ENCODE measurements around the gene LYRM7. TPM values are rescaled to one million over a fixed set of nuclear protein-coding genes. Genes with fewer than 3 reads are reported as not detected.
"Not testable (repeated sequence)": the region's sequence is repeated elsewhere in the genome, so short reads cannot be mapped to it uniquely, and the experiment has no call there.

LYRM7 gene
- total RNA-seq, 1 donor from 2014 or later: 7.7 TPM

- no peak for DNase-seq (ENCODE audit: low spot score)
Measured at GRCh38 chr5:131218392-131218791, 47.6 kb downstream of the LYRM7 start.

DNA sequence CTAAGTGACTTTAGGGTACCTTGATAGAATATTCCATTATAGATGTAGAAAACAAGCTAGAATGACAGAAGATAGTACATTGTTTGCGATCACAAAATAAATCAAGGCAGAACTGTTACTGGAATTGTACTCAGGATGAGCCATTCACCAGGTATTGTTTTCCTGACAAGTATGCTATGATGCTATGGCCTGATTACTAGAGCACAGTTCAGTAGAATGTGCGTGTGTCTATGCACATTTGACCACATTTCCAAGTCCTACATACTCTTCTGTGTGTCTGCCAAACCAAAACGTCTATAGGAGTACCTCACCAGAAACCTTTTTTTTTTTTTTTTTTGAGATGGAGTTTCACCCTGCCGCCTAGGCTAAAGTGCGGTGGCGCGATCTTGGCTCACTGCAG is 49.8 kb downstream of the LYRM7 start:
- DNase-seq (ENCODE audit: low spot score): no peak

DNA sequence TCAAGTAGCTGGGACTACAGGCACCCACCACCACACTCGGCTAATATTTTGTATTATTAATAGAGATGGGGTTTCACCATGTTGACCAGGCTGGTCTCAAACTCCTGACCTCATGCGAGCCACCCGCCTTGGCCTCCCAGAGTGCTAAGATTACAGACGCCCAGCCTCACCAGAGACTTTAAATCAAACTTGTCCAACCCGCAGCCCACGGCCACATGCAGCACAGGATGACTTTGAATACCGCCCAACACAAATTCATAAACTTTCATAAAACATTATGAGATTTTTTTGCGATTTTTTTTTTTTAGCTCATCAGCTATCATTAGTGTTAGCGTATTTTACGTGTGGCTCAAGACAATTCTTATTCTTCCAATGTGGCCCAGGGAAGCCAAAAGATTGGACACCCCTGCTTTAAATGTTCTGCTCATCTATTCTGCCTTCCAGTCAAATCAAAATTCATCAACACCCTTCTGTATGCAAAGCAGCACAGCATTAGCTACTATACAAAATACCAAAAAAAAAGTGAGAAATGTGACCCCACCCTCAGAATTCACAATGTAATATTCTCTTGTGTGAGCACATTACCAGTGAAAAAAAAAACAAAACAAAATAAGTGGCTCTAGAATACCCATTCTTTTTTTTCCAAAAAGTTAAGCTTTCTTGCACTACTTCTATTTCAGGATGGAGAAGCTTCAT is 50.4 kb downstream of the LYRM7 start:
- DNase-seq (ENCODE audit: low spot score): no peak

GRCh38 chr5:131221888-131222287 is 51.1 kb downstream of the LYRM7 start:
- DNase-seq (ENCODE audit: low spot score): no peak

DNA sequence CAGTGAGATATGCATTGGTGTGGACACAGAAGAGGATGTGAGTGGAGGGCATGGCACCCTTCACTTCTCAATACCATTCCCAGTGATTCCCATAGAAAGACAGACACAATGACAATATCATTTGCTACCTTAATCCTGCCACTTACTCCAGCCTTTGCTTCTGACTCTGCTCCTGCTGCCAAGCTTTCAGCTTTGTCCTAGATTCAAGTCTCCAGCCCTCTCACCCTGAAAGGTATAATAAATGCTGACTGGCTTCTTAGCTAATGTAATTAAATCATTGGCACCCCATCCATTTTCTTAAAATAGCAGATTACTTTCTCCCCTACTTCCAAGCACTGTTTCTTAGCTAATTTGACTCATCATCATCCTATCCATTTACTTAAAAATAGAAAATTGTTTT is 52.0 kb downstream of the LYRM7 start:
- no peak for DNase-seq (ENCODE audit: low spot score)

DNA sequence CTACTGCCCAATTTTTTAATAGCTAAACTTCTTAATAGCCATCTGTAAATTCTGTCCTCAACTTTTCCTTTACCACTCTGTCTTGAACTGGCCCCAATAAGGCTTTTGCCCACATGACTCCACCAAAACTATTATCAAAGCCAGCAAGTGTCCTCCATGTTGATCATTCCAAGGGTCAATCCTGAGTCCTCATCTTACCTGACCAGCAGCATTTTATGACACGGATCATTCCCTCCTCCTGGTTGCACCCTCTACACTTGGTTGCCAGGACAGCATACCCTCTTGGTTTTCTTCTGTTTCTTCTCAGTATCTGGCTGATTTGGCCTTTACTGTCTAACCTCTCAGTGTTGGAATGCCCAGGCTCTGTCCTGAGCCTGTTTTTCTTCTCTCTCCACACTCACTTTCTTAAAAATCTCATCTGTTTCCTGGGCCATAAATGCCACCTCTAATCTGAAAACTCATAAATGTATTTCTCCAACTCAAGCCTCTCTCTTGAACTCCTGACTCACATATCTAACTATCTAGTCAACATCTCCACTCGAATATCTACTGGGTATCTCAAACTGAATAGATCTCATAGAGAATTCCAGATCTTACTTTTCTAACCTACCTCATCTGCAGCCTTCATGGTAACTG is 53.1 kb downstream of the LYRM7 start:
- no peak for DNase-seq (ENCODE audit: low spot score)

- no peak for DNase-seq (ENCODE audit: low spot score)
Measured at GRCh38 chr5:131224387-131225201, 53.9 kb downstream of the LYRM7 start.

- no peak for DNase-seq (ENCODE audit: low spot score)
Measured at GRCh38 chr5:131225282-131225974, 54.7 kb downstream of the LYRM7 start.

- no peak for DNase-seq (ENCODE audit: low spot score)
Measured at GRCh38 chr5:131226899-131227298, 56.2 kb downstream of the LYRM7 start.

DNA sequence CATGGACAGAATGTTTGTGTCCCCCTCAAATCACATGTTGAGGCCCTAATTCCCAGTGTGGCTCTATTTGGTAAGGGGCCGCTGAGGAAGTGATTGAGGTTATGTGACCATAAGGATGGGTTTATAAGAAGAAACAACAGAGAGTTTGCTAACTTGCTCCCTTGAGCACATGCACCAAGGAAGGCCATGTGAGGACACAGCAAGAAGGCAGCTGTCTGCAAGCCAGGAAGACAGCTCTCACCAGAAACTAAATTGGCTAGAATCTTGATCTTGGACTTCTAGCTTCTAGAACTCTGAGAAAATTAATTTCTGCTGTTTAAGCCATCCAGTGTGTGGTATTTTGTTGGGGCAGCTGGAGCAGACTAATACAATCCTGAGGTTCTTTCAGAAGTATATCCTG is 57.9 kb downstream of the LYRM7 start:
- DNase-seq (ENCODE audit: low spot score): no peak

DNA sequence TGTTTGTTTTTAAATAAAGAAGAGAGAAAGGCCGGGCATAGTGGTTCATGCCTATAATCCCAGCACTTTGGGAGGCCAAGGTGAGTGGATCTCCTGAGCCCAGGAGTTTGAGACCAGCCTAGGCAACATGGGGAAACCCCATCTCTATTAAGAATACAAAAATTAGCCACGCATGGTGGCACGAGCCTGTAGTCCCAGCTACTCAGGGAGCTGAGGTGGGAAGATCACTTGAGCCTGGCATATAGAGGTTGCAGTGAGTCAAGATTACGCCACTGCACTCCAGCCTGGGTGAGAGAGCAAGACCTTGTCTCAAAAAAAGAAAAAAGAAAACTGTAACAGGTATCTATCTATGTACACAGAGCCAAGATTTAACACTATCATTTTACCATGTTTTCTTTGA is 58.9 kb downstream of the LYRM7 start:
- DNase-seq (ENCODE audit: low spot score): no peak

DNA sequence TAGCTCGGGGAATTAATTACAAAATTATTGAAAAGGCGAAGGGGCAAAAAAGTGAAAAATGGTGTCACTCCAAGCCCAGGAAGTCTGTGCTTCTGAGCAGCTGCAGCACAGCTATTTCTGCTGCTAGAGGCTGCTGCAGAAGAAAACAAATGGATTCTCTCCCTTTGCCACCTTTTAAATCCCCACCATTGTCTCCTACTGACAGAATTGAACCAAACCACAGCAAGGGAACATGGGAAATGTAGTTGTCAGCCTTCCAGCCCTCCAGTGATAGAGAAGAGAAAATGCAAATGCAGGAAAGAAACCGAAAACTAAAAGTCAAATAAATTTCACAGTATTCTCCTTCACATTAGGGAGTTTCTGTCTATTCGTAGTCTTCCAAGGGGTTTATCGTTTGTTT is 59.7 kb downstream of the LYRM7 start:
- DNase-seq (ENCODE audit: low spot score): no peak

GRCh38 chr5:131239686-131240085 is 68.9 kb downstream of the LYRM7 start:
- no peak for DNase-seq (ENCODE audit: low spot score)

DNA sequence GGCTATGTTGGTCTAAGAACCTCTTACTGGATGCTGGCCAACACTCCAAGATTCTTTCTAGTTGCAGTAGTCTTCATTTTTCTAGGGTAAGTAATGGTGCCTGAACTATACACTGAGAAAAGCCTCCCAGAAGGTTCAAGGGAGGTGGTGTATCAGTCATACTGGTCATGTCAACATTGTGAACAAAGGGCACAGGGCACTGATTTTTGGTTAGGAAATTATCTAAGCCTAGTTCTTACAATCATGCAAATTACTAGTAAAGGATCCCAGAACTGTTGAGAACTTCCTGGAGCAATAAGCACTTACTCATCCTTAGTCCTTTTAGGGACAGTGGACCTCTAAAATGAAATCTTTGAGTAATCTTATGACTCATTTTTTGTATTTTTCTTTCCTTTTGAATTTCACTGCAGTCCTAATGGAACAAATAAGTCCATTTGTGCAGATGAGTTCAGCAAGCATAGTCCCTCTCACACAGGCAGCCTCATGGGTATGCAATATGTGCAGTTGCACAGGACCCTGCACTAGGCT is 72.0 kb downstream of the LYRM7 start:
- no peak for DNase-seq (ENCODE audit: low spot score)

DNA sequence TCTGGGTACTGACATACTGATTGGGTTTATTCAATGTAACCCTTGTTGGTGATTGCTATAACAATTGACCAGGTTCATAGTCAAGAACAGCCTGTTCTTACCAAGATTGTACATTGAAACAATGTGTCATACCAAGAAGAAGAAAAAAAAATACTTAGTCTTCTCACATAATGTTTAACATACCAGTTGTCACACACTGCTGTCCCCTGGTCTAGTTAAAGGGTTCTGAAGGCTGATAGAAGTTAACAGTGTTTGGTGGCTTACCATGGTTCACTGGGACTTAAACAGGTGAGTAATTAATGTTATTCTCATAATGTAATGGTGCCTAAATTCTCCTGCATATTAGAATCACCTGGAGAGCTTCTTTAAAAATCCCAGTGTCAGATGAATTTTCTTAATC is 74.6 kb downstream of the LYRM7 start:
- DNase-seq (ENCODE audit: low spot score): no peak

DNA sequence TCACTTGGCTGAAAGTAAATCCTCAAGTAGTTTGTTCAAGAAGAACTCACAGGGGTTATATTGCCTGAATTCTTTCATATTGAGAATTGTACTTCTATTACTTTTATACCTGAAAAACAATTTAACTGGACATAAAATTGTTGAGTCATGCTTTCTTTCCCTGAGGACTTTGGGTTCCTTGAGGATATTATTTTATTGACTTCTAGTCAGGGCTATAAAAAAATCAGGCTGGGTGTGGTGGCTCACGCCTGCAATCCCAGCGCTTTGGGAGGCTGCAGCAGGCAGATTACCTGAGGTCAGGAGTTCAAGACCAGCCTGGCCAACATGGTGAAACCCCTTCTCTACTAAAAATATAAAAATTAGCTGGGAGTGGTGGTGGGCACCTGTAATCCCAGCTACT is 75.2 kb downstream of the LYRM7 start:
- no peak for DNase-seq (ENCODE audit: low spot score)

- DNase-seq (ENCODE audit: low spot score): no peak
Measured at GRCh38 chr5:131246504-131246903, 75.8 kb downstream of the LYRM7 start.

DNA sequence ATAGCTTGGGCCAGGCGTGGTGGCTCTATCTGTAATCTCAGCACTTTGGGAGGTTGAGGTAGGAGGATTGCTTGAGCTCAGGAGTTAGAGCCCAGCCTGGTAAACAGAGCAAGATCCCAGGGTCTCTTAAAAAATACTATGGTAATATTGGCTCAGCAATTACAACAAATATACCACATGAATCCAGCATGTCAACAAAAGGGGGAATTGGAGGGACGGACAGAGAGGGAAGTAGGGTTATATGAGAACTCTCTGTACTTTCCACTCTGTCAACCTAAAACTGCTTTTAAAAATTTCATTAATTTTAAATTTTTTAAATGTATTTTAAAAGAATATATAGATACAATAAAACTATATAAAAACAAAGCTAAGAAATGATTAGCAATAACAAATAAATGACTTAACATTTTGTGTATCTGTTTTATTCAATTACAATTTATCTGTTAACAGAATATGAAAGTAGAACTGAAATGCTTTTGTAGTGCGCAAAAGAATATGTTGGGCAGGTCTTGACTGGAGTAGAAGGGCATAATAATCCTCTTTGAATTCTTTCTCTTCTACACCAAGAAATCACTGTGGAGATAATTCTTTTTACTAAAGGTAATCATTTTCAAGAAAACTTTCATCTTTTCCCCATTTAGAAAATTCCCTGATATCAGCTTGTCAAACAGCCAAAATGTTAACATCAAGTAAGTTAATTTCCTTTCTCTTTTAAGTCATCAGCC is 80.2 kb downstream of the LYRM7 start:
- DNase-seq (ENCODE audit: low spot score): no peak

DNA sequence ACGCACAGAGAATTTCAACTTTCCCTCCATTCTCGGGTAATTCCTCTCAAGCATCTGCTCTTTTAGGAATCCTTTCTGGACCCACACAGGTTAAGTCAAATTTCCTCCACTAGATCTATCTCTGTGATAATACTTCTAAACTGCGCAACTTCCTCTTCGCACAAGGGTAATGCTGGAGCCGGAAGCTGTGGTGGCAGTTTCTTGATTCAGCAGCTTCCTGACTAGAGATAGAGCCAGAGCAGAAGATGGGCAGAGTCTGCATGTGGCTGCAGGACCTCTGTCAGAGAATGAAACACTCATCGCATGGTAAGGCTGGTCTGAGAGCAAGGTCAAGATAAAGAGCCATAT is 82.1 kb downstream of the LYRM7 start:
- DNase-seq (ENCODE audit: low spot score): no peak

- DNase-seq (ENCODE audit: low spot score): not testable (repeated sequence)
Measured at GRCh38 chr5:131254025-131254424, 83.3 kb downstream of the LYRM7 start.

GRCh38 chr5:131254741-131255140 is 84.0 kb downstream of the LYRM7 start:
- no peak for DNase-seq (ENCODE audit: low spot score)

All from mesenteric fat pad (tissue), 1 donor.